Erythroblast (primary cell): ENCODE data around the gene CKM.

Experiments used
- GATA1 ChIP-seq: IDR thresholded peaks from 2 replicates; pipeline ENCODE4 v1.6.1; 2011; ENCODE audit warnings: low read depth, mild to moderate bottlenecking, control low read depth, low read length, moderate library complexity
- POLR2A ChIP-seq: IDR thresholded peaks from 2 replicates; pipeline ENCODE4 v1.6.1; 2011; ENCODE audit warnings: mild to moderate bottlenecking, low read length

DNA sequence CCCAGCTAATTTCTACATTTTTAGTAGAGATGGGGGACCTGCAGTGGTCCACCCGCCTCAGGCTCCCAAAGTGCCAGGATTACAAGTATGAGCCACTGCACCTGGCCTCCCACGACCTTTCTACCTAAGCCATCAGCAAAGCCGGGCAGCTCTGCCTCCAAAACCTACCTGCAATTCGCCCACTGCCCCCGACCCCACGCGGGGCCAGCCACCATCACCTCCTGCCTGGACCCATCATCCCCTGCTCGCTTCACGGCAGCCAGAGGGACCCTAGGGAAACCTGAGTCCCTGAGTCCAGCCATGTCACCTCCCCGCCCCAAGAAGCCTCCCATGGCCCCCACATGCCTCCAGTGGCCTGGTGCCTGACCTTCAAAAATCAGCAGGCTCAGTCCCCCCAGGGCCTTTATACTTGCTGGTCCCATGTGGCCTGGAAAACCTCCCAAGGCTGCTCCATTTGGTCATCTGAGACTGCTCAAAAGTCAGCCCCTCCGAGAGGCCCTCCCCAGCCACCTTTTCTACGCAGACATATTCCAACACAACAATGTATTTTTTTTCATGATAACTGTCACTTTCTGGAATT is 35.6 kb upstream of the CKM start:
- TF ChIP-seq POLR2A (no peak), GATA1 (no peak)
